COLO829 (cell line): Measurements from ENCODE around the gene RRP9.
A peak's percentile ranks its signal among the peaks of the same experiment; 100 is the strongest.
"Not testable (repeated sequence)": the region's sequence is repeated elsewhere in the genome, so short reads cannot be mapped to it uniquely, and the experiment has no call there.

ENCODE experiments used
- DNase-seq: peaks from one replicate; pipeline ENCODE4 v3.0.0; 2012; ENCODE audit warnings: low spot score

RRP9 gene

DNA sequence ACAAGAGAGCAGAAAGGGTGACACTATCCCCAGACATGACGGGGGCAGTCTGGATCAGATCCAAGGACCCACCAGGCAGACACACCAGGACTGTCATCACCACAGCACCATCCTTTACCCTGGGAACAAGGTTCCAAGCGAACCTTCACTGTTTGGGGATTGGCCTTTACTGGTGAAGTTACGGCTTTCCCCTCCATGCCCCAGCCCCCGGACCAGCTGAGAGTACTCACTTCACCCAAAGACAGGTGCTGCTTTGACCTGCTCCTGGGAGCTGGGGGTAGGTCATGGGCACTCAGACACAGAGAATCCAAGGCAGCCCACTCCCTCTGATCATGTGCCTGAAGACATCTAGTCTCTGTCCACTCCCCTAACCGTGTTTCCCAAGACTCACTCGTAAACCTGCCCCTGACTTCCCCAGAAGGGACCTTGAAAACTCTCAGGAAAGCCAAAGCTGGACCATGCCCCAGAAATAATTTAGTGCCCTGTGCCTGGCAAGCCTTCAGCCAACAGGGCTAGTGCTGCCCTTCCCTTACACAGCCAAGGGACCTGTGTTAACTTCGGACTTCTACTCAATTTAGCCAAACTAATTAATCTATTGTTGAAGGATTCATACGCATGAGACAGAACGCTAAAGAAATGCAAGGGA lies 2.8 kb downstream of the RRP9 start:
- DNase-seq: no peak

DNA sequence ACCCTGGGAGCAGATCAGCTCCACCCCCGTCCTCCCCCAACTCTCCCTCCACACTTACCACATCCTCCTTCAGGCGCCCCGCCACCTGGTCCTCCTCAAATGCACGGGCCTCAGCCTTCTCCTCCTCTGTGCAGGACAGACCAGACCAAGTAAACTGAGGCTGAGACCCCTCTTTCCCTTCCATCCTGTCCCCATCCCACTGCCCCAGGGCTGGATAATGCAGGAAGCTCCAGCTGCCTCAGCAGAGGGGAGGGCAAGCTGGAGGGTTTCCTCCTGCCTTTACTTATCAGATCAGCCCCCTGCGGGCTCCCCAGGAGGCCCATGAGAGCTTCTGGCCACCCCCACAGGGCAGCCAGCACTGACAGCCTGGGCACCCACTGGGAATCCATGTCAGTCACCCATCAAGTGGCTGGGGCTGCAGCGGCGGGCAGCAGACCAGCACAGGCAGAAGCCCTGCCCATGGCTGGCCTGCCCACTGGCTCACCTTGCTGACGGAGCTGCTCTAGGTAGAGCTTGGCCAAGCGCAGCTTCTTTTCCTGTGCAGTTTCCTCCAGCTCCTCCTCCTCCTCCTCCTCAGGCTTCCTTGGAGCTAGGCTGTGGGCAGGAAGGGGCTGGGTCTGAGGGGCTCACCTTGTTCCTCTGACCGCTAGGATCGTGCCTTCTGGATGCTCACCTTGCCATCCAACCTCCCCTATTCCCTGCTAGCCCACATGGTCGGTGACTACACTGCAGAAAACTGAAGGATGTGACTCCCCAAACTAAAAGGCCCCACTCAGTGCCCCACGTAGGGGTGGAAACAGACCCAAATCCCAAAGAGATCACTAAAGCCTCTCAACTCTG lies 3.9 kb downstream of the RRP9 start:
- DNase-seq: no peak

DNA sequence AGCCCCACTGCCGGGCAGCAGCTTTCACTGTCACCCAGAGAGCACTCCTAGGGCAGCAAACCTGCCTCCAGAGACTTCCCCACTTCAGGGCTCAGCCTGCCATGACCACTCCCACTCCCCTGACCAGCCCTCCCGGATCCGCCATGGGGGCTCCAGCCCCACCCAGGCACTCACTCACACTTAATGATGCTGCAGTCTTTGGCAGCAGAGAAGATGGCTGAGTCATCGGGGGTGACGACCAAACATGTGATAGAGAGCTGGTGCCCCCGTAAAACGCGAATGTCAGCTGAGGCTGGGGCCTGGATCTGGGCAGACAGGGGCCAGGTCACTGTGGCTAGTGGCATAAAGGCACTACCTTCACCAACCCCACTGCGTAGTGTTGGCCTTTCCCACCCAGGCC lies 4.7 kb downstream of the RRP9 start:
- no peak for DNase-seq

- DNase-seq: no peak
Measured at GRCh38 chr3:51935886-51936755, 5.6 kb downstream of the RRP9 start.

- no peak for DNase-seq
Measured at GRCh38 chr3:51934991-51935885, 6.5 kb downstream of the RRP9 start.

DNA sequence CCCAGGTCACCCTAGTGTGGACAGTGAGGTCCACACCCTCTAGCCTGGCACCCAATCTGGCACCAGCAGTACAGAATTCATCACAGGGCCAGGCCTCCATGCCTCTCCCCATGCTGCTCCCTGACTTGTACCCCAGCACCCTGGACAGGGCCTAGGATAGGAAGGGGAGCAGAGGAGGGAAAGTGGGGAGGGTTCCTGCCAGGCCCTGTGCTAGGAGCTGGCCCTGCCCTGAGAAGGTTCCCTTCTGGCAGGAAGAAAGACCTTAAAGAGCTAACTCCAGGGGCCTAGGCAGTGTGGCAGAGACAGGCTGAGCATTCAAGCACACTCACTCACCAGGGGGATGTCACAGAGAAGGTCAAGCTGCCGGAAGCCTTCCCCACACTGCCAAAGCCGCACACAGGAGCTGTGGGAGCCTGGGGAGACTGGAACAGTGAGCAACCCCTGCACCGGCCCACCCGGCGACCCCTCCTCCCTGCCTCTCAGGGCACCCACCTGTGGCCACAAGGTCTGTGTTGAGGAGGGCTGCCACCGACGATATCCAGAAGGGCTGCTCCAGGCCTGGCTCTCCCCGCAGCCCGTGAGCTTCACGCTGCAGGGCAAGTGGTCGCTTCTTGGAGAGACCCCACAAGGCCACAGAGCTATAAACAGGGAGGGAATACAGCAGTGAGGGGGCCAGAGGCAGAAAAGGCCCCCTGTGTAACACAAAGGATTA lies 7.4 kb downstream of the RRP9 start:
- DNase-seq: no peak

- DNase-seq: no peak
Measured at GRCh38 chr3:51933471-51934138, 8.1 kb downstream of the RRP9 start.

- DNase-seq: no peak
Measured at GRCh38 chr3:51932471-51933370, 9.0 kb downstream of the RRP9 start.

DNA sequence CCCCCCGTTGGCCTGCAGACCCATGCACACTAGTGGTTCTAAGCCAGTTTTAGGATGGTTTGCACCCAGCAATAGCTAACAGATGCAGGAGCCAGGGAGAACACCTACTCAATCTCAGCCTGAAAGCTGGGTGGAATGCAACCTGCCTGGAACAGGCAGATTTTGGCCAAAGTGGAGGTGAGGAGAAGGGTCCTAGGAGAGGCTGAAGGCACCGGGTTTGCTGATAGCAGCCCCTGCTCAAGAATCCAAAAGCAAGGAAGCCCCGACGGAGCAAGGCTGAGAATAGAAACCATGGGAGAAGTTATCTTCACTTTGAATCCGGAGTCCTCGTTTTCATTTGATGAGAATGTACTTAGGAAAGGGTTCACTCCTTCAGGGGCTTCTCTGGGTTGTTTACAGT lies 9.9 kb downstream of the RRP9 start:
- DNase-seq: no peak

- no peak for DNase-seq
Measured at GRCh38 chr3:51930439-51930838, 11.3 kb downstream of the RRP9 start.

GRCh38 chr3:51929420-51930003 lies 12.2 kb downstream of the RRP9 start:
- peak; percentile 44 for DNase-seq

DNA sequence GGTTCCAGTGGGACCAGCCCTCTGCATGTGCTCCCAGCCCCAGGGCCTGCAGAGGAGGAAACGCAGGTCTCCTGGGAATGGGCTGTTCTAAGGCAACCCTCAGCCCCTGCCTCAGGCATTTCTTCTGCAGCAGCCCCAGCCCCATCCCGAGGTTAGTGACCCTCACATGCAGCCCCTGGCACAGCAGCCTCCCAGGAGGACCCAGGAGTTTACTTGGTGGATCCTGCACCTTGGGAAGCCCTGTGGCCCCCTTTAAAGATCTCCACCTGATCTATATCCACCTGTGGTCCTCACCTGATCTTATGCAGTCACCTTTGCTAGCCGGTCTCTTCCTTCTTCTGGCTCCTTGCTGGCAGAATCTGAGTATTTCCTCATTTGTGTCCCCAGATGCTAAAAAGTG lies 12.7 kb downstream of the RRP9 start:
- not testable (repeated sequence) for DNase-seq

DNA sequence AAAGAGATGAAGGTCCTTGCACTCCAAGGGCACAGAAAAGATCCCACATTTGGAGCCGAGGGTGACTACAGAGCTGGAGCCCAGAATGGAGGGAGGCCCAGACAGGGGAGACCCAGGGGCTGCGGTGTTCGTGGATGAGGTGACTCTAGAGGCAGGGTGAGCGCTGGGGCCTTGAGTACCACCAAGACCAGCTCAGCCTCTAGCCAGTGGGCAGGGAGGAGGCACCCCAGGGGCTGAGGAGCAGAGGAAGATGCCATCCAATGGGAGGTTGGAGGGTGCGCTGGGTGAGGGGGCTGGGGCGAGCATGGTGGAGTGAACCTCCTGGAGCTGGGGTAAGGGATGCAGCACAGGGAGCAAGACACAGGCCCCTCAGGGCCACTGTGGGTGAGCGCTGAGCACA lies 13.3 kb downstream of the RRP9 start:
- no peak for DNase-seq

DNA sequence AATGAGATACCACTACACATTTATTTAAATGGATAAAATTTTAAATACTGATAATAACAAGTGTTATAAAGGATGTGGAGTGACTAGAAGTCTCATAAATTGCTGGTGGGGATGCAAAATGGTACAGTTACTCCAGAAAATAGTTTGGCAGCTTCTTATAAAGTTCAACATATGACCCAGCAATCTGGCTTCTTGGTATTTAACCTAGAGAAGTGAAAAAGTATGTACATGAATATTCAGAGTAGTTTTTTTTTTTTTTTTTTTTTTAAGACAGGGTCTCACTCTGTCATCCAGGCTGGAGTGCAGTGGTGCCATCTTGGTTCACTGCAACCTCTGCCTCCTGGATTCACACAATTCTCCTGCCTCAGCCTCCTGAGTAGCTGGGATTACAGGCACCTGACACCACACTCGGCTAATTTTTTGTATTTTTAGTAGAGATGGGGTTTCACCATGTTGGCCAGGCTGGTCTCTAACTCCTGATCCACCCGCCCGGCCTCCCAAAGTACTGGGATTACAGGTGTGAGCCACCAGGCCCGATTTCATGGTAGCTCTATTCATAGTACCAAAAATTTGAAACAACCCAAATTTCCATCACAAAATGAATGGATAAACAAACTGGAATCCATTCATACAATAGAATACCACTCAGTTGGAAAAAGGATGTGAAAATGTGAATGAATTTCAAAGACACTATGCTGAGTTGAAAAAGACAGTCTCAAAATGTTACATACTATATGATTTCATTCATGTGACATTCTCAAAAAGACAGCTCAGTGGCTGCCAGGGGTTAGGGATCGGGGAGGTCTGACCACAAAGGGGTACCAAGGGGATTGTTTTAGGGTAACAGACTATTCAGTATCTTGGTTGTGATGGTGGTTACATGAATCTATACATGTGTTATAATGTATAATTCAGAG lies 14.4 kb downstream of the RRP9 start:
- no peak for DNase-seq

GRCh38 chr3:51921081-51921578 lies 20.6 kb downstream of the RRP9 start:
- DNase-seq: no peak

- DNase-seq: no peak
Measured at GRCh38 chr3:51916418-51916817, 25.3 kb downstream of the RRP9 start.

- no peak for DNase-seq
Measured at GRCh38 chr3:51908026-51908425, 33.7 kb downstream of the RRP9 start.
